ENCODE data around the gene GAPDHS. TPM values are rescaled to one million over a fixed set of nuclear protein-coding genes. Genes with fewer than 3 reads are reported as not detected.

GAPDHS gene
- total and polyA plus RNA-seq, 12 donors = not detected

DNA sequence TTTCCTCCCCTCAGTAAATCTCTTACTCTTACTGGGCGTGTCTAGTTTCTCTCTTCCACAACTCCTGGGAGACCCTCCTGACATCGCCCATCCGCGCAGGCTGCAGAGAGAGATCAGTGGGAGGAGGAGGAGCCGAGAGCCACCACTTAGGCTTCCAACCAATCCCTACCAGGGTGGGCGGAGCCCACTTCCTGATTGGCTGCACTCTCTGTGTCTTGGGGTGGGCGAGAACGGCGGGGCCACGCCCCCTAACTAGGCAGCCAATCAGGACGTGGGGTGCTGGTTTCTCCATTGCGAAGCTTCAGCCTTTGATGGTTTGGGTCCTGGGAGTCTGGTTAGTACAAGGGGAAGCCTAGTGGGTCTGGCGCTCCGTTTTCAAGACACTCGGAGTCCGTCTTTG lies 52.6 kb downstream of the GAPDHS start, which contains the start of gene PMIS2:
Gene PMIS2 (plus strand): TSS at position 326 of the 400 bp plus-strand sequence. CDS start 87 bp downstream, outside the sequence.
- TF ChIP-seq POLR2A (IDR thresholded peaks at IDR 0.05) = no peak
- intact Hi-C loops (cut with DNase I) = no loop called here
- Histone ChIP-seq H3K36me3 (replicated peaks in 1 of 2) (no peaks in the 10 kb centered on the region), H3K4me3 (no peak within 1 kb of the TSS), H3K9me3 (replicated peaks in 1 of 3) (no peaks in the 10 kb centered on the region), H3K27me3 (no peaks in the 10 kb centered on the region), H3K4me1 (replicated peaks in 1 of 2) (no peaks in the 10 kb centered on the region), H3K27ac (no peak within 1 kb of the TSS)
- WGBS, 4 donors = 34 to 58% (median 46%) methylated on average over 16 of the region's 16 CpGs
- DNase-seq = peak in 3 of 7 donors; percentile 36 to 62 (median 38)

DNA sequence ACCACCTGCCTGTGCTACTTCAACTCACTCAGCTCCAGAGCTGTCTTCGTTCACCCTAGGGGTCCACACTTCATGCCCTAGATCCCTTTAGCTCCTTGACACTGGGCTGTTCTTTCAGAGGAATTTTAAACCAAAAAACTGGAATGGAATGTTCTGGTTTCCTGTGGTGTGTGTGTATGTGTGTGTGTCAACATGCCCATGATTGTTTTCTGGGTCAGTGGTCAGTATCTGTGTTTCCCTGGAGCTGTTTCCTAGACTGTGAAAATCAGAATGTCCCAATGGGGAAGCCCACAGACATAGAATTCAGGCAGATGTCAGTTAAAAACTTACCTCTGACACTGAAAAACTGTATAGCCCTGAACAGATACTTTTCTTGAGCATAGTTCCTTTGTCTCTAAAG lies 54.1 kb downstream of the GAPDHS start:
- intact Hi-C loops (cut with DNase I) = no loop called here
- no peaks in the 10 kb centered on the region for H3K4me1 ChIP-seq (replicated peaks in 1 of 2)
- TF ChIP-seq, protein P1, sequence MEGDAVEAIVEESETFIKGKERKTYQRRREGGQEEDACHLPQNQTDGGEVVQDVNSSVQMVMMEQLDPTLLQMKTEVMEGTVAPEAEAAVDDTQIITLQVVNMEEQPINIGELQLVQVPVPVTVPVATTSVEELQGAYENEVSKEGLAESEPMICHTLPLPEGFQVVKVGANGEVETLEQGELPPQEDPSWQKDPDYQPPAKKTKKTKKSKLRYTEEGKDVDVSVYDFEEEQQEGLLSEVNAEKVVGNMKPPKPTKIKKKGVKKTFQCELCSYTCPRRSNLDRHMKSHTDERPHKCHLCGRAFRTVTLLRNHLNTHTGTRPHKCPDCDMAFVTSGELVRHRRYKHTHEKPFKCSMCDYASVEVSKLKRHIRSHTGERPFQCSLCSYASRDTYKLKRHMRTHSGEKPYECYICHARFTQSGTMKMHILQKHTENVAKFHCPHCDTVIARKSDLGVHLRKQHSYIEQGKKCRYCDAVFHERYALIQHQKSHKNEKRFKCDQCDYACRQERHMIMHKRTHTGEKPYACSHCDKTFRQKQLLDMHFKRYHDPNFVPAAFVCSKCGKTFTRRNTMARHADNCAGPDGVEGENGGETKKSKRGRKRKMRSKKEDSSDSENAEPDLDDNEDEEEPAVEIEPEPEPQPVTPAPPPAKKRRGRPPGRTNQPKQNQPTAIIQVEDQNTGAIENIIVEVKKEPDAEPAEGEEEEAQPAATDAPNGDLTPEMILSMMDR (IDR thresholded peaks at IDR 0.05) = no peak
- TF ChIP-seq POLR2A (IDR thresholded peaks at IDR 0.05) = no peak
- H3K36me3 ChIP-seq (replicated peaks in 1 of 2) = no peaks in the 10 kb centered on the region
- H3K27ac ChIP-seq = no peak overlapping the region
- H3K27me3 ChIP-seq = no peaks in the 10 kb centered on the region
- H3K4me3 ChIP-seq = no peak overlapping the region
- no peaks in the 10 kb centered on the region for H3K9me3 ChIP-seq (replicated peaks in 1 of 3)
- WGBS, 4 donors = 33 to 63% (median 48%) methylated on average over 1 of the region's 1 CpG
- DNase-seq = no peak

DNA sequence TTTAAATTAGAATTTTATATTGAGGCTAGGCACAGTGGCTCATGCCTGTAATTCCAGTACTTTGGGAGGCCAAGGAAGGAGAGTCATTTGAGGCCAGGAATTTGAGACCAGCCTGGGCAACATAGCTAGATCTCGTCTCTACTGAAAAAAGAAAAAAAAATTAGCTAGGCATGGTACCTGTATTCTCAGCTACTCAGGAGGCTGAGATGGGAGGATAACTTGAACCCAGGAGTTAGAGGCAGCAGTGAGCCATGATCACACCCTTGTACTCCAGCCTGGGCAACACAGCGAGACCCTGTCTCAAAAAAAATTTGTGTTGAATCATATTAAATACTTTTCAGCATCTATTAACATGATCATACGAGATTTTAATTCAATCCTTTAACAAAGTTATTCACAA lies 57.6 kb downstream of the GAPDHS start:
- no peaks in the 10 kb centered on the region for H3K36me3 ChIP-seq (replicated peaks in 1 of 2)
- H3K9me3 ChIP-seq (replicated peaks in 1 of 3) = no peaks in the 10 kb centered on the region
- intact Hi-C loops (cut with DNase I) = no loop called here
- no peak for DNase-seq
- H3K4me1 ChIP-seq (replicated peaks in 1 of 2) = no peaks in the 10 kb centered on the region
- no peak overlapping the region for H3K4me3 ChIP-seq
- no peak for TF ChIP-seq POLR2A (IDR thresholded peaks at IDR 0.05)
- TF ChIP-seq, protein P1 (IDR thresholded peaks at IDR 0.05) = no peak
- WGBS, 4 donors = 78 to 87% (median 86%) methylated on average over 3 of the region's 3 CpGs
- no peak overlapping the region for H3K27ac ChIP-seq
- no peaks in the 10 kb centered on the region for H3K27me3 ChIP-seq

DNA sequence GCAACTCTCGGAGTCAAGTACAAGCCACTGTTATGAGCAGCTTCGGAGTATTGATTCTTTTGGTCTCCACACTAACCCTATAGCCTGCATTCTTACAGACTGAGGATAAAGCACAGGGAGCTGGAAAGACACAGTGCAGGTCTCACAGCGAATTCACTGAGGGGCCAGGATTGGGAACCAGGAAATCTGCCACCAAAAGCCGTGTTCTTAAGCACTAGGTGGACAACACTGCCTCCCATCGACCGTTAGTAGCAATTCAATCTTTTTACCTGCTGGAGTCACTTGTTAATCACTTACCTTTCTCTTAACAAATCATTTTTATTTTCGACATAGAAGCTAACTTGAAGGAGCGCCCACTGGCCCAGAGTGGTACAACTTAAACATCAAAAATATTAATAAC lies 59.0 kb downstream of the GAPDHS start:
- DNase-seq = peak in 6 of 7 donors; percentile 31 to 61 (median 41)
- intact Hi-C loops (cut with DNase I) = loop anchor here in 1 of 2 donors (2.0 kb wide), 1 partner anchor 43 kb away; no protein-coding TSS in a partner anchor
- H3K27ac ChIP-seq = no peak overlapping the region
- no peaks in the 10 kb centered on the region for H3K36me3 ChIP-seq (replicated peaks in 1 of 2)
- TF ChIP-seq, protein P1 (IDR thresholded peaks at IDR 0.05) = peak; percentile 40 to 83 (median 67)
- TF ChIP-seq POLR2A (IDR thresholded peaks at IDR 0.05) = no peak
- H3K27me3 ChIP-seq = no peaks in the 10 kb centered on the region
- 22 to 27% (median 24%) methylated on average over 8 of the region's 8 CpGs for WGBS, 4 donors
- no peaks in the 10 kb centered on the region for H3K4me1 ChIP-seq (replicated peaks in 1 of 2)
- H3K4me3 ChIP-seq = no peak overlapping the region
- H3K9me3 ChIP-seq (replicated peaks in 1 of 3) = no peaks in the 10 kb centered on the region

Other genes with a start within 250 kb of the GAPDHS start
- gene MAG, start 241.3 kb upstream of the GAPDHS start, total RNA-seq = 10 to 100 TPM in 1 of 9 donors, 1 to 10 TPM in 6, under 1 TPM in 1, not detected in 1; 0.45 to 45.0 (median 4.4) TPM
- gene MAG, start 241.3 kb upstream of the GAPDHS start, polyA plus RNA-seq = under 1 TPM; 0.33 to 0.88 (median 0.40) TPM
- gene CD22, start 204.3 kb upstream of the GAPDHS start, total RNA-seq = 10 to 100 TPM in 2 of 9 donors, 1 to 10 TPM in 7; 1.8 to 16.1 (median 7.3) TPM
- 1 to 10 TPM; 3.5 to 6.4 (median 4.2) TPM for gene CD22, start 204.3 kb upstream of the GAPDHS start, polyA plus RNA-seq
- under 1 TPM in 1 of 9 donors, not detected in 8; 0.11 TPM for gene FFAR1, start 185.6 kb upstream of the GAPDHS start, total RNA-seq
- gene FFAR1, start 185.6 kb upstream of the GAPDHS start, polyA plus RNA-seq = under 1 TPM in 1 of 3 donors, not detected in 2; 0.03 TPM
- under 1 TPM in 2 of 9 donors, not detected in 7; 0.11 to 0.18 TPM for gene FFAR3, start 175.0 kb upstream of the GAPDHS start, total RNA-seq
- gene FFAR3, start 175.0 kb upstream of the GAPDHS start, polyA plus RNA-seq = under 1 TPM in 2 of 3 donors, not detected in 1; 0.16 to 0.17 TPM
- gene GPR42, start 162.4 kb upstream of the GAPDHS start, total RNA-seq = not detected
- gene GPR42, start 162.4 kb upstream of the GAPDHS start, polyA plus RNA-seq = not detected
- under 1 TPM in 3 of 9 donors, not detected in 6; 0.11 to 0.52 (median 0.29) TPM for gene FFAR2, start 85.2 kb upstream of the GAPDHS start, total RNA-seq
- gene FFAR2, start 85.2 kb upstream of the GAPDHS start, polyA plus RNA-seq = under 1 TPM; 0.33 to 0.88 (median 0.40) TPM
- gene KRTDAP, start 43.0 kb upstream of the GAPDHS start, total RNA-seq = not detected
- gene KRTDAP, start 43.0 kb upstream of the GAPDHS start, polyA plus RNA-seq = not detected
- 10 to 100 TPM in 5 of 9 donors, 1 to 10 TPM in 4; 2.7 to 39.4 (median 17.1) TPM for gene DMKN, start 19.8 kb upstream of the GAPDHS start, total RNA-seq
- 10 to 100 TPM; 29.3 to 70.5 (median 63.2) TPM for gene DMKN, start 19.8 kb upstream of the GAPDHS start, polyA plus RNA-seq
- gene SBSN, start 5.1 kb upstream of the GAPDHS start, total RNA-seq = not detected
- gene SBSN, start 5.1 kb upstream of the GAPDHS start, polyA plus RNA-seq = under 1 TPM in 1 of 3 donors, not detected in 2; 0.77 TPM
- 100 to 1,000 TPM; 139 to 261 (median 173) TPM for gene TMEM147, start 12.2 kb downstream of the GAPDHS start, total RNA-seq
- 100 to 1,000 TPM in 2 of 3 donors, 10 to 100 TPM in 1; 86.5 to 215 (median 188) TPM for gene TMEM147, start 12.2 kb downstream of the GAPDHS start, polyA plus RNA-seq
- 10 to 100 TPM in 3 of 9 donors, 1 to 10 TPM in 6; 2.2 to 60.4 (median 7.3) TPM for gene ATP4A, start 30.2 kb downstream of the GAPDHS start, total RNA-seq
- 10 to 100 TPM in 1 of 3 donors, 1 to 10 TPM in 2; 6.5 to 63.5 (median 7.6) TPM for gene ATP4A, start 30.2 kb downstream of the GAPDHS start, polyA plus RNA-seq
- gene PMIS2, start 52.7 kb downstream of the GAPDHS start, total RNA-seq = under 1 TPM in 2 of 9 donors, not detected in 7; 0.61 to 0.81 TPM
- not detected for gene PMIS2, start 52.7 kb downstream of the GAPDHS start, polyA plus RNA-seq
- gene HAUS5, start 79.3 kb downstream of the GAPDHS start, total RNA-seq = 10 to 100 TPM in 5 of 9 donors, 1 to 10 TPM in 4; 6.2 to 22.4 (median 10.3) TPM
- gene HAUS5, start 79.3 kb downstream of the GAPDHS start, polyA plus RNA-seq = 10 to 100 TPM in 2 of 3 donors, 1 to 10 TPM in 1; 5.2 to 38.2 (median 20.7) TPM
- gene RBM42, start 95.6 kb downstream of the GAPDHS start, total RNA-seq = 10 to 100 TPM; 42.6 to 92.9 (median 74.6) TPM
- 100 to 1,000 TPM in 1 of 3 donors, 10 to 100 TPM in 2; 23.9 to 107 (median 80.7) TPM for gene RBM42, start 95.6 kb downstream of the GAPDHS start, polyA plus RNA-seq
- gene ETV2, start 108.3 kb downstream of the GAPDHS start, total RNA-seq = 1 to 10 TPM in 6 of 9 donors, under 1 TPM in 1, not detected in 2; 0.96 to 2.6 (median 2.1) TPM
- 1 to 10 TPM in 2 of 3 donors, under 1 TPM in 1; 0.38 to 5.3 (median 5.0) TPM for gene ETV2, start 108.3 kb downstream of the GAPDHS start, polyA plus RNA-seq
- gene COX6B1, start 114.9 kb downstream of the GAPDHS start, total RNA-seq = 100 to 1,000 TPM; 289 to 694 (median 493) TPM
- gene COX6B1, start 114.9 kb downstream of the GAPDHS start, polyA plus RNA-seq = 1,000 to 10,000 TPM in 2 of 3 donors, 100 to 1,000 TPM in 1; 626 to 1,985 (median 1,187) TPM
- not detected for gene UPK1A, start 133.1 kb downstream of the GAPDHS start, total RNA-seq
- gene UPK1A, start 133.1 kb downstream of the GAPDHS start, polyA plus RNA-seq = 1 to 10 TPM in 1 of 3 donors, not detected in 2; 1.2 TPM
- under 1 TPM in 1 of 9 donors, not detected in 8; 0.38 TPM for gene ZBTB32, start 171.1 kb downstream of the GAPDHS start, total RNA-seq
- under 1 TPM in 2 of 3 donors, not detected in 1; 0.27 to 0.40 TPM for gene ZBTB32, start 171.1 kb downstream of the GAPDHS start, polyA plus RNA-seq
- gene KMT2B, start 184.5 kb downstream of the GAPDHS start, total RNA-seq = 10 to 100 TPM in 8 of 9 donors, 1 to 10 TPM in 1; 6.6 to 41.8 (median 19.8) TPM
- 10 to 100 TPM; 10.1 to 97.3 (median 70.3) TPM for gene KMT2B, start 184.5 kb downstream of the GAPDHS start, polyA plus RNA-seq
- 10 to 100 TPM in 6 of 9 donors, 1 to 10 TPM in 3; 4.9 to 35.3 (median 13.8) TPM for gene IGFLR1, start 209.0 kb downstream of the GAPDHS start, total RNA-seq
- 10 to 100 TPM in 2 of 3 donors, 1 to 10 TPM in 1; 5.3 to 32.3 (median 21.5) TPM for gene IGFLR1, start 209.0 kb downstream of the GAPDHS start, polyA plus RNA-seq
- gene U2AF1L4, start 212.0 kb downstream of the GAPDHS start, total RNA-seq = 10 to 100 TPM; 14.8 to 55.0 (median 32.7) TPM
- 100 to 1,000 TPM in 2 of 3 donors, 10 to 100 TPM in 1; 30.3 to 255 (median 104) TPM for gene U2AF1L4, start 212.0 kb downstream of the GAPDHS start, polyA plus RNA-seq
- 100 to 1,000 TPM in 1 of 9 donors, 10 to 100 TPM in 8; 29.5 to 149 (median 71.0) TPM for gene PSENEN, start 212.2 kb downstream of the GAPDHS start, total RNA-seq
- gene PSENEN, start 212.2 kb downstream of the GAPDHS start, polyA plus RNA-seq = 100 to 1,000 TPM in 2 of 3 donors, 10 to 100 TPM in 1; 93.1 to 230 (median 174) TPM
- 10 to 100 TPM in 8 of 9 donors, 1 to 10 TPM in 1; 6.0 to 28.2 (median 12.5) TPM for gene LIN37, start 215.1 kb downstream of the GAPDHS start, total RNA-seq
- 100 to 1,000 TPM in 1 of 3 donors, 10 to 100 TPM in 2; 11.3 to 137 (median 75.9) TPM for gene LIN37, start 215.1 kb downstream of the GAPDHS start, polyA plus RNA-seq
- 100 to 1,000 TPM in 7 of 9 donors, 10 to 100 TPM in 2; 21.1 to 431 (median 164) TPM for gene HSPB6, start 223.6 kb downstream of the GAPDHS start, total RNA-seq
- gene HSPB6, start 223.6 kb downstream of the GAPDHS start, polyA plus RNA-seq = 100 to 1,000 TPM; 524 to 932 (median 718) TPM
- 10 to 100 TPM in 5 of 9 donors, 1 to 10 TPM in 4; 4.4 to 18.5 (median 10.2) TPM for gene PROSER3, start 224.7 kb downstream of the GAPDHS start, total RNA-seq
- 10 to 100 TPM in 2 of 3 donors, 1 to 10 TPM in 1; 7.0 to 27.3 (median 14.7) TPM for gene PROSER3, start 224.7 kb downstream of the GAPDHS start, polyA plus RNA-seq
- 10 to 100 TPM in 3 of 9 donors, 1 to 10 TPM in 5, under 1 TPM in 1; 0.54 to 30.9 (median 5.4) TPM for gene ARHGAP33, start 242.1 kb downstream of the GAPDHS start, total RNA-seq
- gene ARHGAP33, start 242.1 kb downstream of the GAPDHS start, polyA plus RNA-seq = 10 to 100 TPM in 2 of 3 donors, 1 to 10 TPM in 1; 1.2 to 90.3 (median 27.9) TPM